GM10266 (cell line): Measurements from ENCODE around the gene CDH24.
"Not testable (repeated sequence)": the region's sequence is repeated elsewhere in the genome, so short reads cannot be mapped to it uniquely, and the experiment has no call there.

Experiments
- DNase-seq: peaks from one replicate; pipeline ENCODE4 v3.0.0; 2012; ENCODE audit errors: extremely low spot score
- TF ChIP-seq, protein P1 (sequence below): IDR thresholded peaks from 2 replicates; pipeline ENCODE4 v1.5.1; 2012; ENCODE audit warnings: mild to moderate bottlenecking, low read depth; ENCODE audit not compliant: control insufficient read depth, insufficient read depth; ENCODE audit errors: missing control alignments

CDH24 gene

DNA sequence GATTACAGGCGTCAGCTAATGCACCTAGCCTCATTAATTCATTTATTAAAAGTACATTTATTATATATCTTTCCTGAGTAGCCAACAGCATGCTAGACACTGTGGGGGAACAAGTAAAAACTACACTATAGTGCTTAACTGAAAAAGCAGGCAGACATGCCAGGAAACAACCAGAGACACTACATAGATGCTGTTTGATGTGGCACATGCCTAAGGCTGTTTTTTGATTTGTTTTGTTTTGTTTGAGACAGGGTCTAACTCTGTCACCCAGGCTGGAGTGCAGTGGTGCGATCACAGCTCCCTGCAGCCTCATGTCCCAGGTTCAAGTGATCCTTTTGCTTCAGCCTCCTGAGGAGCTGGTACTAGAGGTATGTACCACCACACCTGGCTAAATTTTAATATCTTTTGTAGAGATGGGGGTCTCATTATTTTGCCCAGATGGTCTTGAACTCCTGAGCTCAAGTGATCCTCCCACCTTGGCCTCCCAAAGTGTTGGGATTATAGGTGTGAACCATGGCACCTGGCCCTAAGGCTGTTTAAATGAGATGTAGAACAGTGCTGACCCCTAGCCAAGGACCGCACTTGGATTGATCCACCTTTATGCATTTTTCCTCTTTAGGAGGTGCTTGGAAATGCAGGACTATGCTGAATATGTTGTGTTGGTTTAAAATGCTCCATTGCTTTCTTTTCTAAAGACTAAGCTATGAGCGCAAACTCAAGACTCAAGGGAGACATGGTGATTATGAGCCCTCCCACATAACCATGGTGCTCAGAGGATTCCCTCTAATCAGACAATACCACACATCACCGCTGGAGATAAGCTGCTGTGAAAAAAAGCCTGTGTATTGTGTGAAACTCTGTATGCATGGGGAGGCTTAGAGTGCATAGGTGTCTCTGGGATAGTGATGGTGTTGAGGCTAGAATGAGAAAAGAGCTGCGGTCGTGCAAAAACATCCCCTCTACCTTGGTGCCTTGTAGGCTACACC lies 36.9 kb downstream of the CDH24 start:
- DNase-seq = no peak
- TF ChIP-seq, protein P1, sequence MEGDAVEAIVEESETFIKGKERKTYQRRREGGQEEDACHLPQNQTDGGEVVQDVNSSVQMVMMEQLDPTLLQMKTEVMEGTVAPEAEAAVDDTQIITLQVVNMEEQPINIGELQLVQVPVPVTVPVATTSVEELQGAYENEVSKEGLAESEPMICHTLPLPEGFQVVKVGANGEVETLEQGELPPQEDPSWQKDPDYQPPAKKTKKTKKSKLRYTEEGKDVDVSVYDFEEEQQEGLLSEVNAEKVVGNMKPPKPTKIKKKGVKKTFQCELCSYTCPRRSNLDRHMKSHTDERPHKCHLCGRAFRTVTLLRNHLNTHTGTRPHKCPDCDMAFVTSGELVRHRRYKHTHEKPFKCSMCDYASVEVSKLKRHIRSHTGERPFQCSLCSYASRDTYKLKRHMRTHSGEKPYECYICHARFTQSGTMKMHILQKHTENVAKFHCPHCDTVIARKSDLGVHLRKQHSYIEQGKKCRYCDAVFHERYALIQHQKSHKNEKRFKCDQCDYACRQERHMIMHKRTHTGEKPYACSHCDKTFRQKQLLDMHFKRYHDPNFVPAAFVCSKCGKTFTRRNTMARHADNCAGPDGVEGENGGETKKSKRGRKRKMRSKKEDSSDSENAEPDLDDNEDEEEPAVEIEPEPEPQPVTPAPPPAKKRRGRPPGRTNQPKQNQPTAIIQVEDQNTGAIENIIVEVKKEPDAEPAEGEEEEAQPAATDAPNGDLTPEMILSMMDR = no peak

DNA sequence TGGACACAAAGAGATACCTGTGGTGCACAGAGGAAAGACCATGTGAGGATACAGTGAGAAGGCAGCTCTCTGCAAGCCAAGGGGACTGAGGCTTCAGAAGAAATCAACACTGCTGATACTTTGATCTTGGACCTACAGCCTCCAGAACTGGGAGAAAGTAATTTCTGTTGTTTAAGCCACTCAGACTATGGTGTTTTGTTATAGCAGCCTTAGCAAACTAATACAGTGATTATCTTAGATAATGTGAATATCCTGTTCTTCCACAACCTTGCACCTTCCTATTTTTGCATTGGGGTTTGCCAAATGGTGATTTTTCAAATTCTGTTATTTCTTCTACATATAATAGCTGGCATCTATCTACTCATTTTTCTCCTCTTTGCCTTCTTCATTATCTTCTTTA lies 39.2 kb downstream of the CDH24 start:
- TF ChIP-seq, protein P1 = no peak
- DNase-seq = no peak

DNA sequence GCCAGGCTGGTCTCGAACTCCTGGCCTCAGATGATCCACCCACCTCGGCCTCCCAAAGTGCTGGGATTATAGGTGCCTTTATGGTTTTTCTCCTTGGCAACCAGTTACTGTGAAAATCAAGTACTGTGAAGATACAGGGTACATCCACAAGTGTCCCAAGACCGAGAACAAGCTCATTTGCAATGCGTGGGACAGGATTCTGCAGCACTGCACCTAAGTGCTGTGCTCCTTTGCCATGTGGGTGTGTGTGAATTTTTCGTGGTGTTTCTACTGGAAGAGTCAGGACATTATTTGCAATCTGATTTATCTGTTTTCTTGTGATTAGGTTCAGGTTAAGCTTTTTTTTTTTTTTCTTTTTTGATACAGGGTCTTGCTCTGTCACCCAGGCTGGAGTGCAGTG lies 40.2 kb downstream of the CDH24 start:
- TF ChIP-seq, protein P1 = no peak
- no peak for DNase-seq

DNA sequence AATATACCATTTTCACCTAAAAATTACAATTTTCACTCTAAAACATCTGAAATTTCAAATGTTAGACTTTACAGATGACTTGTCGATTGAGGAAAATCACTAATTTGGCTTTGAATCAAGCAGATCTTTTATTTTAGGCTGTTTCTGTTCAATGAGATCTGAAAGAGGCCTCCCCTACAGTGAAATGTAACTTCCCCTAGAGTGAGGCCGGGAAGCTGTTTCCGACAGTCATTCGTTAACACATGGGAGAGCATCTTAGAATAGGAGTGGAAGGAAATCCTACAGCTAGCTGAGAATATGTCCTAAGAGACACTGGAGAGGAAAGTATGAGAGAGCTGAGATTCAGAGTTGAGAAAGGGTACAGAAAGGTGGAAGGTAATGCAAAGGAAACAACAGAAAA lies 41.7 kb downstream of the CDH24 start:
- TF ChIP-seq, protein P1 = no peak
- DNase-seq = no peak

DNA sequence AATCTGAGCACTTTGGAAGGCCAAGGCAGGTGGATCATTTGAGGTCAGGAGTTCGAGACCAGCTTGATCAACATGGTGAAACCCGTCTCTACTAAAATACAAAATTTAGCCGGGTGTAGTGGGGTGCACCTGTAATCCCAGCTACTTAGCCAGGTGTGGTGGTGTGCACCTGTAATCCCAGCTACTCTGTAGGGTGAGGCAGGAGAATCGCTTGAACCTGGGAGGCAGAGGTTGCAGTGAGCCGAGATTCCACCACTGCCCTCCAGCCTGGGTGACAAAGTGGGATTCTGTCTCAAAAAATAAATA lies 43.6 kb downstream of the CDH24 start:
- not testable (repeated sequence) for DNase-seq

DNA sequence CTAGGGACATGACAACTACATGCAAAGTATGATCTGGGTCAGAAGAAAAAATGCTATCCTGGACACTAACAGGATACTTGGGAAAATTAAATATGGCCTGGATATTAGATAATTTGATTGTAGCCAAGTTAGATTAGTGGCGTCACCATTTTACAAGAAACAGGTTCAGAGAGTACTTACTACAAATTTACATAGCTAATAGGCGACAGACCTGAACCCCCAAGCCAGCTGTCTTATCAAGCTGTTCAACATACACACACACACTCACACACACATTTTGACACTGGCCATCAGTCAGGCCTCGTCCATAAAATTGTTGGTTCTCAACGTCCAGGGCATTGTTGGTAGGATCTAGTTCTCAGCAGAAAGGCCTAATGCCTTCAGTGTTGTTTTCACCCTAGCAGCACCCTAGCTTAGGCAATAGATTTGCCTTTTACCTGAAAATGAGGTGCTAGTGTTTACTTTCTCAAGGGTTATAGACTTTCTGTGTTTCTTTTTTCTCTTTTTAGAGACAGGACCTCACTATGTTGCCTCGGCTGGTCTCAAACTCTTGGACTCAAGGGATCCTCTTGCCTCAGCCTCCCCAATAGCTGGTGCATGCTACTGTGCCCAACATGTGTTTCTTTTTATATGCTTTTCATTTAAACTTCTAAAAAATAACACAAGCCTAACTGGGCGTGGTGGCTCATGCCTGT lies 44.1 kb downstream of the CDH24 start:
- no peak for DNase-seq
- TF ChIP-seq, protein P1 = no peak

DNA sequence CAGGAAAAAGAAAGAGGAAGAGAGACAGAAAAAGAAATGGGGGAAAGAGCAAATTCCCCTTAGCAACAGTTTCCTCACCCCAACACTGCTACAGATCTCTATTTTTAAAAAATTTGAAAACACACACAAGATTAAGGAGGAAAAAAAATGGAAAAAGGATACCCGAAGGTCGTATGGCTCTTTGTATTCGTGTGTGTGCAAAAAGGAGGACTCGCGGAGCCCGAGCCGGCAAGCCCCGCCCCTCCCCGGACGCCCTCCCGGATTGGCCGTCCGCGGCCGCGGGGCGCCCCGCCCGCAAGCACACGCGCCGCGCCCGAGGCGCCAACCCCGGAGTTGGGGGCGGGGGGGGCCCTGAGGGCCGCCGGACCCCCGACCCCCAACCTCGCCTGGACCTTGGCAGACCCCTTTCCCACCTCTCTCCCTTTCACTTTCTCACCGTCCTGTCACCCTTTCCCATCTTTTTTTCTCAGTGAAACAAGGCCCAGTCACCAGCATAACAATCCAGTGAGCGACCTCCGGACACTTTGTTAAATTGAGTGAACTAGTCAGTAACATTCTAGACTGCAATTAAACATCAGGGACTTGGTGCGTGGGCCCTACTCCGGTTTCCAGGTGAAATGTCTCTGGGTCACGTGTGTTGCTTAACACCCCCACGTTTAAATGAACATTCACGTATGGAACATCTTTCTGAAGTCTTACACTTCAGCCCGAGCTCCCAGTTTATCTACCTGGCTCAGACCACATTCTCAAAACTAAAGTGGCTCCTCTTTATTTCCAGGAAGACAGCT lies 47.2 kb downstream of the CDH24 start, which contains the start of gene C14orf93:
TSS of gene C14orf93 (minus strand) at position 205 of the 788 bp plus-strand sequence. CDS start 11,120 bp downstream, outside the sequence.
- TF ChIP-seq, protein P1 = no peak
- DNase-seq = peak; percentile 92
